GM12878 (cell line): ENCODE results near the gene TMEM50B. TPM values are rescaled to one million over a fixed set of nuclear protein-coding genes. Genes with fewer than 3 reads are reported as not detected.
A peak's percentile ranks its signal among the peaks of the same experiment; 100 is the strongest.

Experiments
- ATAC-seq: fragments of 200-7000 bp; cut with Tn5 transposase; 3 replicates; pipeline ENCODE4 v1.9.1; 2020; ENCODE audit warnings: mild to moderate bottlenecking, moderate library complexity
- BruUV-seq: library from RNA; stranded (reverse); fragments of 400-500 nt; replicated peaks from 2 replicates; lab custom pipeline; 2021; lab: Mats Ljungman, UMichigan
- CTCF ChIA-PET: fragments of 300-600 bp; sonication (Branson Sonifier 250); formaldehyde crosslinking; extraction: SDS; loops from one replicate; lab custom pipeline; 2021; ENCODE audit warnings: inconsistent platforms; lab: Yijun Ruan, JAX
- POLR2A ChIA-PET: fragments of 350-600 bp; formaldehyde crosslinking; extraction: SDS; loops from one replicate; lab custom pipeline; 2021; ENCODE audit warnings: inconsistent platforms; lab: Charles Lee
- RAD21 ChIA-PET: fragments of 300-600 bp; sonication (Branson Sonifier 250); formaldehyde crosslinking; loops from one replicate; lab custom pipeline; 2023; ENCODE audit warnings: antibody characterized with exemption; ENCODE audit not compliant: unreplicated experiment; lab: Charles Lee
- SMC1A ChIA-PET: fragments of 300-600 bp; sonication (Branson Sonifier 250); formaldehyde crosslinking; loops from one replicate; lab custom pipeline; 2023; ENCODE audit not compliant: unreplicated experiment, uncharacterized antibody; lab: Charles Lee
- DNase-seq: peaks from one replicate; pipeline ENCODE4 v3.0.0-alpha.2; 2011; ENCODE audit warnings: low read depth, low spot score
- FAIRE-seq: peaks from 3 replicates; lab custom pipeline; 2011; peaks lifted over from hg19 to GRCh38; lab: Jason Lieb, UNC
- H2AFZ ChIP-seq: 2 replicates; pipeline ENCODE4 v1.6.0; 2011; ENCODE audit warnings: low read depth, low read length, control low read depth; ENCODE audit not compliant: control insufficient read depth
- H3K27ac ChIP-seq: 2 replicates; pipeline ENCODE4 v1.5.1; 2011; ENCODE audit warnings: control low read depth; ENCODE audit not compliant: control insufficient read depth, insufficient read depth
- H3K27me3 ChIP-seq, 2 experiments: replicated peaks in 1 of 2; 2 replicates each; pipeline versions ENCODE4 v1.6.0 to v1.6.1; 2011; ENCODE audit warnings: low read length in 1 of 2; ENCODE audit not compliant: control insufficient read depth in 2 of 2, insufficient read depth in 2 of 2
- H3K36me3 ChIP-seq, 2 experiments: 2 replicates each; pipeline ENCODE4 v1.5.1; 2011; ENCODE audit warnings: low read length in 1 of 2; ENCODE audit not compliant: control insufficient read depth in 2 of 2, insufficient read depth in 2 of 2
- H3K4me1 ChIP-seq: 2 replicates; pipeline ENCODE4 v1.6.1; 2011; ENCODE audit warnings: mild to moderate bottlenecking, low read length, moderate library complexity, mixed read lengths; ENCODE audit not compliant: control insufficient read depth, insufficient read depth
- H3K4me2 ChIP-seq: 2 replicates; pipeline ENCODE4 v1.6.0; 2011; ENCODE audit warnings: control low read depth; ENCODE audit not compliant: control insufficient read depth, insufficient read depth
- H3K4me3 ChIP-seq: fragments of 200-600 bp; sonication (generic); 2 replicates; pipeline ENCODE4 v1.5.1; 2016
- H3K79me2 ChIP-seq: 2 replicates; pipeline ENCODE4 v1.6.0; 2011; ENCODE audit warnings: low read length; ENCODE audit not compliant: control insufficient read depth, insufficient read depth
- H3K9ac ChIP-seq: 2 replicates; pipeline ENCODE4 v1.8.0; 2011; ENCODE audit warnings: low read length, control low read depth, mixed read lengths; ENCODE audit not compliant: control insufficient read depth, insufficient read depth
- H3K9me3 ChIP-seq: replicated peaks from 3 replicates; pipeline ENCODE4 v1.5.1; 2011; ENCODE audit warnings: mild to moderate bottlenecking, low read length; ENCODE audit not compliant: control insufficient read depth, insufficient read depth
- H4K20me1 ChIP-seq: 2 replicates; pipeline ENCODE4 v1.6.0; 2011; ENCODE audit not compliant: control insufficient read depth, insufficient read depth
- BACH1 ChIP-seq: fragments of 450-650 bp; IDR thresholded peaks from 2 replicates; pipeline ENCODE4 v1.6.1; 2017; ENCODE audit warnings: mild to moderate bottlenecking, borderline replicate concordance
- EGR1 ChIP-seq, 2 experiments: IDR thresholded peaks; 1 replicate in 1 of 2; 2 replicates in 1 of 2; pipeline ENCODE4 v1.6.1; 2011 to 2012; ENCODE audit warnings: low read depth in 2 of 2, low read length in 2 of 2, borderline replicate concordance in 1 of 2, mild to moderate bottlenecking in 1 of 2, moderate library complexity in 1 of 2
- ETV6 ChIP-seq, 2 experiments: fragments of 450-650 bp in 1 of 2; IDR thresholded peaks in 1 of 2; conservative IDR thresholded peaks in 1 of 2; 2 replicates each; pipeline ENCODE4 v1.6.1; 2014; ENCODE audit warnings: antibody characterized with exemption in 1 of 2, borderline replicate concordance in 1 of 2, low read depth in 1 of 2, mild to moderate bottlenecking in 1 of 2, moderate library complexity in 1 of 2
- FOXM1 ChIP-seq: IDR thresholded peaks from 2 replicates; pipeline ENCODE4 v1.6.1; 2012; ENCODE audit warnings: low read depth, mild to moderate bottlenecking, inconsistent platforms, low read length, moderate library complexity
- GABPA ChIP-seq: IDR thresholded peaks from 2 replicates; pipeline ENCODE4 v1.6.1; 2014; ENCODE audit warnings: antibody characterized with exemption, low read depth, mild to moderate bottlenecking, inconsistent platforms
- IKZF1 ChIP-seq: fragments of 450-650 bp; conservative IDR thresholded peaks from 2 replicates; pipeline ENCODE4 v1.6.1; 2017; ENCODE audit warnings: antibody characterized with exemption, mild to moderate bottlenecking
- NFYB ChIP-seq: IDR thresholded peaks from 2 replicates; pipeline ENCODE4 v1.6.1; 2011; ENCODE audit warnings: low read depth, mild to moderate bottlenecking, low read length, improper control_type of control experiment, moderate library complexity; ENCODE audit not compliant: insufficient read depth
- NR2F1 ChIP-seq: fragments of 450-650 bp; conservative IDR thresholded peaks from 2 replicates; pipeline ENCODE4 v1.6.1; 2017; ENCODE audit warnings: mild to moderate bottlenecking
- PBX3 ChIP-seq: IDR thresholded peaks from 2 replicates; pipeline ENCODE4 v1.6.1; 2011; ENCODE audit warnings: mild to moderate bottlenecking, low read depth, low read length, moderate library complexity; ENCODE audit not compliant: insufficient replicate concordance
- RAD21 ChIP-seq: IDR thresholded peaks from 2 replicates; pipeline ENCODE4 v1.6.1; 2011; ENCODE audit warnings: mild to moderate bottlenecking, low read depth, low read length, moderate library complexity; ENCODE audit not compliant: insufficient read depth
- SMARCA5 ChIP-seq: fragments of 450-650 bp; IDR thresholded peaks from 2 replicates; pipeline ENCODE4 v1.6.1; 2017; ENCODE audit warnings: mild to moderate bottlenecking
- TBL1XR1 ChIP-seq: IDR thresholded peaks from 2 replicates; pipeline ENCODE4 v1.6.1; 2012; ENCODE audit warnings: low read depth, low read length, improper control_type of control experiment
- USF2 ChIP-seq: IDR thresholded peaks from 2 replicates; pipeline ENCODE4 v1.6.1; 2011; ENCODE audit warnings: low read depth, low read length, improper control_type of control experiment, borderline replicate concordance
- ZNF24 ChIP-seq: fragments of 450-650 bp; IDR thresholded peaks from 2 replicates; pipeline ENCODE4 v1.6.1; 2017; ENCODE audit warnings: antibody characterized with exemption, mild to moderate bottlenecking
- ZNF687 ChIP-seq: fragments of 450-650 bp; IDR thresholded peaks from 2 replicates; pipeline ENCODE4 v1.6.1; 2017; ENCODE audit warnings: mild to moderate bottlenecking, moderate library complexity
- WGBS: methylation state at CpG from one replicate; pipeline ENCODE4 v1.1.6; 2016; ENCODE audit warnings: low lambda C conversion rate; ENCODE audit not compliant: insufficient replicate concordance, insufficient coverage; ENCODE audit errors: missing lambda C conversion rate; 5-methylcytosine and 5-hydroxymethylcytosine counted together
- in situ Hi-C: fragments of 300-500 bp; cut with MboI; formaldehyde crosslinking; loops from 9 replicates; pipeline ENCODE4 v1.14.3; 2018; ENCODE audit warnings: mixed read lengths
- intact Hi-C: fragments of 100-400 bp; cut with micrococcal nuclease; formaldehyde crosslinking; loops from one replicate; pipeline ENCODE4 v1.14.2; 2022; ENCODE audit not compliant: unreplicated experiment
- polyA plus RNA-seq, 11 experiments: library from polyadenylated mRNA; depleted of rRNA in 4 of 11; unstranded in 6 of 11; stranded (reverse) in 5 of 11; fragments of >200 nt; fragmentation: Nextera tagmentation in 4 of 11; fragmentation: Illumina TruSeq in 1 of 11; extraction: Ambion mirVana in 4 of 11; extraction: Trizol in 1 of 11; gene quantifications; 1 replicate in 1 of 11; 2 replicates in 10 of 11; pipeline versions ENCODE4 v1.2.1 to v1.2.3, GENCODE V29; 2011 to 2016; ENCODE audit warnings: inconsistent platforms in 2 of 11, missing spikeins in 2 of 11, low read depth in 1 of 11
- total RNA-seq, 4 experiments: library from RNA; depleted of rRNA in 3 of 4; stranded (reverse); fragments of >200 nt in 3 of 4; fragmentation: Illumina TruSeq in 1 of 4; extraction: Trizol in 1 of 4; gene quantifications; 2 replicates each; pipeline versions ENCODE4 v1.2.1 to v1.2.3, GENCODE V29; 2013 to 2021

Gene TMEM50B
- total and polyA plus RNA-seq, 10 of the 15 experiments (the other 5 are each of a cell fraction or from before 2014, with no cell fraction given), result 12.1 to 42.1 (median 18.2) TPM

GRCh38 chr21:33403128-33403785 lies 76.5 kb downstream of the TMEM50B start, which contains the start of gene IFNGR2:
Gene IFNGR2 (plus strand): TSS chr21:33403413. CDS start chr21:33403544, 131 bp downstream.
- Histone ChIP-seq H3K36me3 (0 out of 4 replicates have a peak, but pooled peaks cover 0 to under 1% of the 10 kb centered on the region in 2 experiments), H3K4me1 (peaks cover 15% of the 10 kb centered on the region)
- DNase-seq, result no peak
- no peak for TF ChIP-seq USF2
- TF ChIP-seq EGR1 (IDR thresholded peaks at IDR 0.05; ENCODE audit: borderline replicate concordance in 1 of 2, low read depth in 2 of 2, low read length in 2 of 2), result peak; percentile 13 to 96
- TF ChIP-seq SMARCA5, result peak; percentile 69; the same call in 1 of the 2 replicates
- peak; percentile 28; the same call in 1 of the 2 replicates for TF ChIP-seq ZNF687
- TF ChIP-seq NFYB, result no peak
- TF ChIP-seq BACH1, result peak; percentile 71; the same call in 1 of the 2 replicates
- no peak for TF ChIP-seq FOXM1
- no peak for TF ChIP-seq PBX3
- TF ChIP-seq ETV6 (conservative IDR thresholded peaks at IDR 0.05 in 1 of 2, IDR thresholded peaks at IDR 0.05 in 1 of 2; ENCODE audit: borderline replicate concordance in 1 of 2, low read depth in 1 of 2), result peak in 1 of 2 experiments; percentile 17; a peak in 1 of 4 replicates
- peak; percentile 28; the same call in 1 of the 2 replicates for TF ChIP-seq IKZF1
- no peak for TF ChIP-seq ZNF24
- TF ChIP-seq NR2F1, result 0 out of 2 replicates have a peak, but pooled peaks have one; percentile 38
- TF ChIP-seq GABPA, result no peak
- TF ChIP-seq RAD21, result no peak
- no peak for TF ChIP-seq TBL1XR1

More at GRCh38 chr21:33403128-33403785, 76.5 kb downstream of the TMEM50B start, which contains the start of gene IFNGR2:
- Histone ChIP-seq H3K27me3 (no peaks in the 10 kb centered on the region), H3K27ac (peak within 1 kb of the TSS; percentile 97), H3K4me2 (peak within 1 kb of the TSS; percentile 80), H3K79me2 (peaks cover 51% of the 10 kb centered on the region), H3K9me3 (no peaks in the 10 kb centered on the region), H2AFZ (peak within 1 kb of the TSS; percentile 47), H4K20me1 (no peaks in the 10 kb centered on the region), H3K4me3 (peak within 1 kb of the TSS; percentile 84), H3K9ac (peak within 1 kb of the TSS; percentile 93)
- WGBS, result under 1% methylated on average over 50 of the region's 89 CpGs
- ChIA-PET SMC1A (interaction anchor here (1.0 to 6.1 kb wide), 11 partner anchors 10 to 198 kb away, joined by 3 to 72 read pairs (median 13); no protein-coding TSS in a partner anchor), POLR2A (interaction anchor here (1.2 to 5.9 kb wide), 6 partner anchors 14 to 79 kb away, joined by 4 to 48 read pairs (median 16); partner anchors contain the start of gene IFNAR1), RAD21 (interaction anchor here (1.2 to 4.2 kb wide), 4 partner anchors 18 to 79 kb away, joined by 3 to 36 read pairs (median 18); partner anchors contain the start of gene IFNAR1), CTCF (interaction anchor here (1.0 to 3.4 kb wide), 3 partner anchors 18 to 198 kb away, joined by 3 to 20 read pairs (median 6); no protein-coding TSS in a partner anchor)
- no peak for FAIRE-seq
- no TSS peak for BruUV-seq
- in situ Hi-C loops, result no loop called here
- peak; percentile 43 for ATAC-seq
- intact Hi-C loops, result loop anchor here (10.0 kb wide), 1 partner anchor 142 kb away; the partner anchor contains the start of genes GART and SON
